NCI-H1436 treated with DMSO at 0.1 percent for 48 hours (cell line): ENCODE measurements around the gene SLC25A27.
"Not testable (repeated sequence)": the region's sequence is repeated elsewhere in the genome, so short reads cannot be mapped to it uniquely, and the experiment has no call there.

ENCODE experiments used
- DNase-seq: peaks from one replicate; lab custom pipeline; 2025; lab: John Stamatoyannopoulos, UW

Gene SLC25A27, protein sequence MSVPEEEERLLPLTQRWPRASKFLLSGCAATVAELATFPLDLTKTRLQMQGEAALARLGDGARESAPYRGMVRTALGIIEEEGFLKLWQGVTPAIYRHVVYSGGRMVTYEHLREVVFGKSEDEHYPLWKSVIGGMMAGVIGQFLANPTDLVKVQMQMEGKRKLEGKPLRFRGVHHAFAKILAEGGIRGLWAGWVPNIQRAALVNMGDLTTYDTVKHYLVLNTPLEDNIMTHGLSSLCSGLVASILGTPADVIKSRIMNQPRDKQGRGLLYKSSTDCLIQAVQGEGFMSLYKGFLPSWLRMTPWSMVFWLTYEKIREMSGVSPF

DNA sequence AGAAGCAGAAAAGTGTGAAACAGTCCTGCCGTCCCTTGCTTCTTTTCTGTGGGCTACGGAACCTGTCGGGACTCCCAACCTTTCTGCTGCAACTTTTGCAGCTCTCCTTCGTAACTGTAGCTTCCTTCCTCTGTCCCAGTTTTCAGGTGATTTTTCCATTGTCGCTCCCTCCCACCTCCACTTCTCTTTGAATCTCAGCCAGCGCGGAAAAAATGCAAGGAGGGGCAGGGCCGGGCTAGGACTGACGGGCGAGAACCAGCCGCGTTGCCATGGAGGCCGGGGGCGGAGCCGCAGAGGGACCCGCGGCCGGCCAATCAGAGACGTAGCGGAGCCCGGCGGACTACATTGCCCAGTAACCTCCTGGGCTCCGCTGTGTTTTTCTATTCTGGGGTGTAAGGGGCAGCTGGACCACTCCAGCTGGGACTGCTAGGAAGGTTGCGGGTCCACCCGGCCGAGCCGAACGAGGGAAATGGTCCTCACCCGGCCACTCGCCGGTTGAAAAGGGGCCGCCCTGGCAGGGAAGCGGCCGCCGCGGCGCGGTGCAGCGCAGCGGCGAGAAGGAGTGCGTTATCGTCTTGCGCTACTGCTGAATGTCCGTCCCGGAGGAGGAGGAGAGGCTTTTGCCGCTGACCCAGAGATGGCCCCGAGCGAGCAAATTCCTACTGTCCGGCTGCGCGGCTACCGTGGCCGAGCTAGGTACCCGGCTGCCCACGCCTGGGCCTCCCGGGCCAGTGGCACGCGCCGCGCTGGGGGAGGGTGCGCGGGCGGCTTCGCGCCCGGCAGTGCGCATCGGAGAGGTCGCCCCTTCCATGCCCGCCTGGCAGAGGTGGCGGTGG, at the start of gene SLC25A27, which contains the start of gene CYP39A1:
SLC25A27 (plus strand) TSS at position 373 of the 836 bp plus-strand sequence; CDS start at position 591, 218 bp downstream.
CYP39A1 (minus strand) TSS at position 216 of the 836 bp plus-strand sequence. CDS start 236 bp downstream, outside the sequence.
- peak; percentile 52 for DNase-seq

DNA sequence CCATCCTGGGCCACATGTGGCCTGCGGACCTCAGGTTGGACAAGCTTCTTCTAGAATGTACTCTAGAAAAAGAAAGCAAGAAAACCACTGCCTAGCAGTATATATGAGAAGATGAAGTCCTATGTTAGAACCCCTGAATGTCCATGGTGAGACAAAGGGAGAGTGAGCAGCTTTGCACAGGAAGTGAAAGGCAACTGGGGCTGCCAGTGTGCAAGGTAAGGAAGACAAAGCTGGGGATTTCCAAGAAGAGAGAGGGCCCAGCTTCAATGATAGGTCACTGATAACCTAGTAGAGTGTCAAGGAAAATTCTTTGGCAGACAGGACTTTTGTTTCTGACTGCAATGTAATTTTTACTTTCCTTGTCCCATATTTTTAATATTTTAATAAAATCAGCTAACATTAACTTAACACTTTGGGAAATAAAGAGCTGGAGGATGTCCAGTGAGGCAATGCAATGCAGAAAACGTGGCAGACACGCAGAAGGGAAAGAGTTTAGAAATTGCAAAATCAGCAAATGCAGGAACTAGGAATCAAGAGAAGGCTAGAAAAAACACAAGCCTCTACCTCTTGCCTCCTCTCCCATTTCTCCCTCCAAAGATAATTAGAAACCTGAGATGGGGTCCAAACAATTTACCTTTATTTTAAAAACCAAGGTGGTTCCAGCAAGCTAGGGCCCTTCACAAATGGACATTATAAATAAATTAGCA, 47.5 kb upstream of the SLC25A27 start:
- no peak for DNase-seq

- DNase-seq: no peak
Measured at GRCh38 chr6:46606338-46606737, 46.4 kb upstream of the SLC25A27 start.

DNA sequence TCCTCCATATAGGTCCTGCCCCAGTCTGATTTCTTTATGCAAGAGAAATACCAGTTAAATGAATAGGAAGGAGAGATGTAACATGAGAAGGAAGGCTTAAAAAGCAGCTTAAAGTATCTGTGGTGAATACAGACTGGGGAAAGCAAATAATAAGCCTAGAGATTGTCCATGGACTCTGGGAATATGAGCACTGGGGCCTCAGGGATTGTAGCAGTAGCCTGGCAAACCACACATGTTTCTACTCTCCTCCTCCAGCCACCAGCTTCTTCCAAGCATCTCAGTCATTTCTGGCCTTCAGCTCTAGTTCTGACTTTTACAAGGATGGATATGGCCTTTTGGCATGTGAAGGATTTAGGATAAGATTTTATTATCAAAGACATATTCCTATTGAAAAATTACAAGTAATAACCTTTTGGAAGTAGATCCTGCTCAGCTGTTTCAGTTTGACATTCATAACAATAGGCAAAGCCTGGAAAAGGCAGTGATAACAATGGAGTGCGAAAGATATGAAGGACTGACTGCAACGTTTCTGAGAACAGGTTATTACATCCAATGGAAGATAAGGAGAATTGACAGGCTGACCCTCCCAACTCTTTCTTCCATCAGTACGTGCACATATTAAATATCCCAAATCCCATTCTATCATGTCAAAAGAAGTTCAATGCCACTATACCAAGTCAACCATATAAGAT, 41.8 kb upstream of the SLC25A27 start:
- no peak for DNase-seq

GRCh38 chr6:46612645-46613044, 40.1 kb upstream of the SLC25A27 start:
- DNase-seq: no peak

DNA sequence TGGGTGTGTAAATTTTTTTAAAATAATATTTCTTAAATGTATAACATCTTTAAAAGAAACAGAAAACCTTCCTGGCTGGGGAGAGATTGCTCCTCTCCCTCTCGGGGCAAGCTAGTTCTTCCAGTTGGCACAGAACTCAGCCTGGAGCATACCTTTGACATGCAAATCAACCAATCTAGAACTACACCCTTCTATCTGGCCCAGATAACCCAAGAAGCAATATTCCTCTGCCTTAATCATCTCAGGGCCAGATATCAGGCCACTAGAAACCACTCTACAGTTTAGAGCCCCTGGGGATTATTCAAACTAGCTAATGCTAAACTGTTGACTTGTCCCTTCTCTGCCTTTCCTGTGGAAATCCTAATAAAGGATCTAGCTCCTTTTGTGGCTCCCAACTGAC, 34.0 kb upstream of the SLC25A27 start:
- DNase-seq: no peak

GRCh38 chr6:46626228-46626909, 26.4 kb upstream of the SLC25A27 start:
- peak; percentile 8 for DNase-seq

- no peak for DNase-seq
Measured at GRCh38 chr6:46626976-46627375, 25.8 kb upstream of the SLC25A27 start.

- DNase-seq: no peak
Measured at GRCh38 chr6:46628498-46628897, 24.3 kb upstream of the SLC25A27 start.

- no peak for DNase-seq
Measured at GRCh38 chr6:46628976-46629375, 23.8 kb upstream of the SLC25A27 start.

GRCh38 chr6:46629691-46630090, 23.1 kb upstream of the SLC25A27 start:
- no peak for DNase-seq

DNA sequence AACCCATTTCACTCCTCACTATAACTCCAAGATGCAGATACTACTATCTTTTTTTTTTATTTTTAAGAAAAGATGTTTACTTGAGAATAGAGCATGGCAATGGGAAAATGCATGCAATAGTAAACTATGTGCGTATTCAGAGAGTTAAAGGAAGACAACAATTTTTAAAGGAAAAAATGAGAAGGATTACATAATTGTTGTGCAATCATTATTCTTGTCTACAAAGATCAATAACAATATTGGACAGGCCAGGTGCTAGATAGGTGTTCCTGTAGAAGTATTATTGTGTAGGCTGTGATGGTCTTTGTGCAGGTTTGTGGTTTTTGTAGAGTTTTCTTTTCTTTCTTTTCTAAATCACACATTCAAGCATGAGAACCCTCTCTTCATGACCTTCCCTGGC, 20.7 kb upstream of the SLC25A27 start:
- no peak for DNase-seq

DNA sequence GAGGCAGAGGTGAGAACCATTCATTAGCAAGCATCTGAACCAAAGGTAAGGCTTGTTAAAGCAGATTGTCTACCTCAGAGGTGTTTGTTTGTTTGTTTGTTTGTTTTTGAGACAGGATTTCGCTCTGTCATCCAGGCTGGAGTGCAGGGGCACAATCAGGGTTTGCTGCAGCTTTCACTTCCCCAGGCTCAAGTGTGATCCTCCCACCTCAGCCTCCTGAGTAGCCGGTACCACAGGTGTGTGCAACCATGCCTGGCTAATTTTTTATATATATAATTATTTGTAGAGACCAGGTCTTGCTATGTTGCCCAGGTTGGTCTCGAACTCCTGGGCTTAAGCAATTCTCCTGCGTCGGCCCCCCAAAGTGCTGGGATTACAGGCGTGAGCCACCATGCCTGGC, 17.3 kb upstream of the SLC25A27 start:
- DNase-seq: no peak

GRCh38 chr6:46637145-46637544, 15.6 kb upstream of the SLC25A27 start:
- DNase-seq: no peak

DNA sequence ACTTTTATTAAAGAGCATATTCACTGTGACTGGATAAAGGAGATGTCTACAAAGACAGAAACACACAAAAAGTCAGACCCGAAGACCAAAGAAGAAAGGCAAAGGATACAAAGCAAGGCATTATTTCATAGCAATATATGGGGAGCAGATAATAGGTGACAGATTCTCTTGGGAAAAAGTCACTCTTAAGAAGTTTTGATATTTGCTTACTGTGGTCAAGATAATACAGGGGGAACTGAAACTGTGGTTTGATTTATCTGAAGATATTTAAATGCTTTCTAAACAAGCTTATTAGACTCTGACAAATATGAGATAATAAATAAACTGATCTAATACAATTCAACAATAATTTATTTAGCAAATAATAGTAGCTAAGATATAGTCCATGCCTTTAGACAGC, 14.8 kb upstream of the SLC25A27 start:
- no peak for DNase-seq

DNA sequence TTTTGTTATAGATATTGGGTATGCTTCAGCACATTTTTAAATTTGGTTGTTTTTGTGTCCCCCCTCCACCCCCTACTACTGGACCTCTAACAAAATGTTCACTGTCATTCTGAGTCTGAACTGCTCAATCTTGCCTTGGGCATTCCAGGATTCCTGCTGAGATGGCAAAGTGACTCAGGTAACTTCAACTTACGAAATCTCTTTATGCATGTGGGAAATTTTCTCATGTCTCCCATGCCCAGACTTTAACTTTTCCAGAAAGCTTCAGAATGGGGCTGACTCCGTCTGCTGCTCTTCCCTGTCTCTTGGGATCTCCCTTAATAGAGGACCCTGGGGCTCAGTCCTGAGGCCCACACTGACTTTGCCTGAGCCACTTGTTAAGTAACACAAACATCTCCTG, 14.1 kb upstream of the SLC25A27 start:
- DNase-seq: no peak

DNA sequence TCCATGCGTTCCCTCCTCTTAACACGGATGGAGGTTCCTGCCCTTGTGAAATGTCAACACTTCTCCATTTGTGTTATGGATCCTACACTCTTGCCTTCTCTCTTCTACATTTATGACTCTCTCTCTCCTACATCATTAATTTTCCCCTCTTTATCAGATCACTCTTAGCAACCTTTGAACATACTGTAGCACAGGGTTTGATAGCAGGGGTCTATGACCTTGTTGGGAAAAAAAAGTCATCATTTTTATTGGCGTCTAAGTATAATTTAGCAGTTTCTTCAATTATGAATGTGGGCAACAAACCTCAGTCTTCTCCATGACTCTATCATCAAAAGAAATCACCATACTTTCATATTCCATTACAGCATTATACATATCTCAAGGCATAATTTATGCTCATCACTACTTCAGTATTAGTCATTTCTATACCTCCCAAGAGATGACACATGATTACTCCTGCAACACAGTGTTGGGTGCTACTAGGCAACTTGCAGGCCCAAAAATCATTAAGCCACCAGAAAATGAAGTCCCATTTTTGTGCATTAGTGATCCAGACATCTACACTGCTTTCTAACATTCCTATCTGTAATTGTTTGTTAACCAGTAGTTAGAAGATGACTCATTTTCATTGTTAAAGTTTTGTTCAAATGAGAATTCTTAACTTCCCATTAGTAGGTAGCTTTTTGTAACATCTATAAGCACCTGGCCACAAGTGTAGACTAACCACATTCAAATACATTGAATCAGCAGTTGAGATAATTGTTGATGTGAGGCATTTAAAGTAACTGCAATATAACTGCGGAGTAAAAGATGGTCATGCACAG, 9.6 kb upstream of the SLC25A27 start:
- no peak for DNase-seq

DNA sequence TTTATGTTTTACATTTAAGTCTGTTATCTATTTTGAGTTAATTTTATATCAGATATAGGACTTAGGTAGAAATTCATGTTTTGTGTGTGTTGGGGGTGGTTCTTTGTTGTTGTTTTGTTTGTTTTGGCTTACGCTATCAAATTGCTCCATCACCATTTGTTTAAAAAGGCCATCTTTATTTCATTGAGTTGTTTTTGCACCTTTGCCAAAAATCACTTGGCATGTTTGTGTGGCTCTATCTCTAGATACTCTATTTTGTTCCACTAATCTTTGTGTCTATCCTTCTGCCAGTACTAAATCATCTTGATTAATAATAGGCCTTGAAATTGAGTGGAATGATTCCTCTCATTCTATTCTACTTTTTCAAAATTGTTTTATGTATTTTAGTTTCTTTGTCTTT, 7.5 kb upstream of the SLC25A27 start:
- DNase-seq: no peak

GRCh38 chr6:46648108-46648507, 4.7 kb upstream of the SLC25A27 start:
- not testable (repeated sequence) for DNase-seq

DNA sequence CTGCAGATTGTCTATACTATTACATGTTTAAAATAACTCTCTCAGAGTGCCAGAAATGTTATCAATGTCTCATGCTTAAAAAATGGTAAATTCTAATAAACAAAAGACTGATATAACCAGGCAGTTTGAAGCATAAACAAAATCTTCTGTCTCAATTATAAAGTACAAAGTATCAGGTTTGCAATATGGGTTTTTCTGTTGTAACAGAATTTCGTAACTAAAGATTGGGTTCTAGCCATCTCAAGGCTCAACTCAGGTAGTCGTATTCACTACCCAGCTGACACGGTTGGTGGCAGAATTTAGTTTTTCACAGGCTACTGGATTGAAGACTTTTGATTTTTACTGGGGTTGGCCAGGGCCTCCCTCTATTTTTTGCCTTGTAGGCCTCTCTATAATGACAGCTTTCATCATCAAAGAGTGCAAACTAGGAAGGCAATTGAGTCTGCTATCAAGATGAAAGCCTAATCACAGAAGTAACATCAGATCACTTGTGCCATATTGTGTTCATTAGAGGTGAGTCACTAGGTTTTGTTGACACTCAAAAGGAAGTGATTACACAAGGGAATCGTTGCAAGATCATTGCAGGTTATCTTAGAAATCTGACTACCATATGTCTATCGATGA, 3.8 kb upstream of the SLC25A27 start:
- peak; percentile 11 for DNase-seq
